IPS-18c (cell line): ENCODE data around the gene PRICKLE2.
"Not testable (repeated sequence)": the region's sequence is repeated elsewhere in the genome, so short reads cannot be mapped to it uniquely, and the experiment has no call there.

ENCODE experiments used
- H3K4me3 ChIP-seq: 2 replicates; pipeline ENCODE4 v1.7.0; 2013; ENCODE audit warnings: low read depth, mild to moderate bottlenecking, low read length, moderate library complexity; ENCODE audit not compliant: insufficient read depth
- H3K9me3 ChIP-seq: one replicate; pipeline ENCODE4 v1.6.1; 2013; ENCODE audit warnings: mild to moderate bottlenecking, low read length, moderate library complexity; ENCODE audit not compliant: control insufficient read depth, insufficient read depth

The PRICKLE2 gene

DNA sequence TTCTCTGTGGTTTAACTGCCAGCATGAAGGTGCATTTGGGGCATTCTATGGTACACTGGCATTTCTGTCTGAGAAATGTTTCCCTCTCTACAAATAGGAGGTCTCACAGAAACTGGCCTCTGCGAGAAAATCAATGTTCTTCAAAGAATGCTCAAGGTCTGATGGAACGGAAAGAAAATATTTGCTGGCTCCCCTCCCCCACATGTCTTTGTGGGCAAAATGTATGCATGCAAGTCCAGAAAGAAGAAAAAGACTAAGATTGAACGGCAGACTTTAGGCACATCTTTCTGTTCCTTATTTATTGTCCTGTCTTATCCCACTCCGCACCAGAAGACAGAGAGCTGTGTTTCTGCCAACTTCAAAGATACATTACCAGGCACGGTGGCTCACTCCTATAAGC, 118.1 kb downstream of the PRICKLE2 start:
- Histone ChIP-seq H3K9me3 (no peaks in the 10 kb centered on the region), H3K4me3 (no peak overlapping the region)

DNA sequence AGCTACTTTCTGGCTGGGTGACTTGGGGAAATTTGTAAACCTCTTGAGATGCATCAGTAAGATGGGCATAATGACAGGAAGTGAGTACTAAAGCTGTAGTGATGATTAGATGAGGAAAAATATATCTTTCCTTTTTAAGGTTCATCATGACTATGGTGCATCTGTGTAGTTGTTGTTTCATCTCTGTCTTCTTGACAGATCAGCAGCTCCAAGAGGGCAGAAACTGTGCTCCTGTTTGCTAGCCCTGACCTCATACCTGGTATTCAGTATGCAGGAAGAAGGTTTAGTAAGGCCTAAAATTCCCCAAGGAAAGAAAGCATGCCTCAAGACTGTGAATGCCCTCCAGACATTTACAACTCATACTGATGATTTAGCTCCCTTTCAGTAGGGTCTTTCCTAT, 119.5 kb downstream of the PRICKLE2 start:
- no peak overlapping the region for H3K4me3 ChIP-seq
- no peaks in the 10 kb centered on the region for H3K9me3 ChIP-seq

DNA sequence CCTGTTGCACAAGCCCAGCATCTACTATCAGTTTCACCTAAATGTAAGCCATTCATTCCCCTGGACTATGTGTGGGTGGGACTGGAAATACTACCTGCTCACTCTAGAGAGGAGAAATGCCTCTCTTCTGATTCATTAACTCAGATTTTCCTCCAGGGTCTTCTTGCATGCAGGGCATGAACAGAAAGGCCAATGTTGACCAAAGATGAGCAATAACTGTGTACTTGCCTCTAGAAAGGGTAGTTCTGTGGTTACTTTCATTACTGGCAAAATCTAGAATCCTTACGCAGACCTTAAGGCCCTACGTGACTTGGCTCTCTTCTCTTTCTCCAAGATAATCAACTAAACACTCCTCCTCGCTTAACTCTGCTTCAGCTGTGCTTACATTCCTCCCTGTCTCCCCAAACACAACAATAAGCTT, 120.6 kb downstream of the PRICKLE2 start:
- Histone ChIP-seq H3K9me3 (no peaks in the 10 kb centered on the region), H3K4me3 (no peak overlapping the region)

DNA sequence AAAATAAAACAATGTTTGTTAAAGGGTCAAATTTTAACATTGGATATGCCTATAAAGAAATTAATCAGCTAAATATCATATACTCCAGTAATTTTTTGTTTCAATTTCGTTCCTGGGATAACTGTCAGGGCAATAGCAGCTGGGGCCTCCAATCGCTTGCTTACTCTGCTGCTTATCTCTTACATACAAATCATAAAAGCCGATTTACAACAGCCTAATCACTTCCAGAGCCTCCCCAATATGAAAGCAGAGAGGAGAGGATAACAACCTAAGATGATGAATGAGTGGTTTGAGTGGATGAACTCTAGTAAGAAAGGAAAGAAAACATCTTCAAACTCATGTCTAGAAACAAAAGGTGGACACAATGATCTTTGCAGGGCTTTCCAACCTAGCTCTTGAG, 121.3 kb downstream of the PRICKLE2 start:
- H3K9me3 ChIP-seq: no peaks in the 10 kb centered on the region
- no peak overlapping the region for H3K4me3 ChIP-seq

DNA sequence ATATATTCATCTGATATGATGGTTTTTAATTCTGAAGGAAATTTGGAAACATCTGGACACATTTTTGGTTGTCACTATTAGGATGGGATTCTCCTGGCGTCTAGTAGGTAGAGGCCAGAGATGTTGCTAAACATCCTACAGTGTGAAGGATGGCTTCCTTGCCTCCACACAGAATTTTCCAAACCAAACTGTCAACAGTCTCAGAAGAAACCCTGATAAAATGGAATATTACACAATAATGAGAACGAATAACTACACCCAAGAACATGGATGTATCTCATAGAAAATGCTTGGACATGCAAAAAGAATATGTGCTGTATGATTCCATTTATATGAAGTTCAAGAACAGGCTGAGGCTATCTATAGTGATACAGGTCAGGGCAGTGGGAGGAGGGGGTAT, 122.1 kb downstream of the PRICKLE2 start:
- Histone ChIP-seq H3K9me3 (no peaks in the 10 kb centered on the region), H3K4me3 (no peak overlapping the region)

DNA sequence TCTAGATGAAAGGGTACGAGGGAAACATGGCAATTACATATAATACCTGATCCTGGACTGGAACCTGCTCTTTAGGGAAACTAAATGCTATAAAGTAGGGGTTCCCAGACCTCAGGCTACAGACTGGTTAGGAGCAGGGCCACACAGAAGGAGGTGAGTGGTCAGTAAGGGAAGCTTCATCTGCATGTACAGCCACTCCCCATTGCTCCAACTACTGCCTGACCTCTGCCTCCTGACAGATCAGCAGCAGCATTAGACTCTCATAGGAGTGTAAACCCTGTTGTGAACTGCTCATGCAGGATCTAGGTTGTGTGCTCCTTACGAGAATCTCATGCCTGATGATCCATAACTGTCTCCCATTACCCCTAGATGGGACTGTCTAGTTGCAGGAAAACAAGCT, 123.1 kb downstream of the PRICKLE2 start:
- Histone ChIP-seq H3K9me3 (no peaks in the 10 kb centered on the region), H3K4me3 (no peak overlapping the region)

DNA sequence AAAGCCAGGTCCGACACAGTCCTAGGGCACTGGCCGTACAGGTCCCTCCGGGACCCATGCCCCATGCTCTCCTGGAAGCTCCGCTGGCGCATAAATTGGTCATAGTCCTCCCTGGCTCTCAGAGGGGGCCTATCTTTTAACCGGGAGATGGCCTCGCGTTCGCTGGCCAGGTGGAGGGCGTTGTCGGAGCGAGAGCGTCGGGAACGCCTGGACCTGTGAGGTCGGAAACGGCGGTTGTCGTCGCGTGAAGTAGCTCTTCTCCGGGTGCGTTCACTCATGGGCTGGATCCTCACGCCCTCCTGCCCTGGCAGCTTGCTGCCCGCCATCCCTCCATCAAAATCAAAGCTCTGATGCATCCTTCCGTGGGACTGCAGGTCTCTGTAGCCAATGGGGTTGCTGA, 126.0 kb downstream of the PRICKLE2 start:
- Histone ChIP-seq H3K9me3 (no peaks in the 10 kb centered on the region), H3K4me3 (no peak overlapping the region)

DNA sequence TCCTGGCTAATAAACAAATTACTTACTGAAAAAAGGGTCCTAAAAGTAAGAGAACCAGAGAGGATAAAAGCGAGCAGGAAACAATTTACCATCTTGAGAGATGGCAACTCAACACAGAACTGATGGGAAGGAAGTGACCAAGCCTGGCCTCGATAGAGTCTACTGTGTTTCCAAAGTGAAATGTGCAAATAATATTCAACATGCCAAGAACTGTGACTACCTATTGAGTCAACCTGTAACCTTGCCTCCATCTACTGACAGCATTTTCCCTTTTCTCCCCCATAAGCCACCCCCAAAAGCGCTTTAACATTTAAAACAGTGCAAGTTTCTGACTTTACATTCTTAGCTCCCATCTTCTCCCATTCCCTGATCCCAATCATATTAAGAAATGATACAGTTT, 126.6 kb downstream of the PRICKLE2 start:
- H3K4me3 ChIP-seq: no peak overlapping the region
- H3K9me3 ChIP-seq: no peaks in the 10 kb centered on the region

DNA sequence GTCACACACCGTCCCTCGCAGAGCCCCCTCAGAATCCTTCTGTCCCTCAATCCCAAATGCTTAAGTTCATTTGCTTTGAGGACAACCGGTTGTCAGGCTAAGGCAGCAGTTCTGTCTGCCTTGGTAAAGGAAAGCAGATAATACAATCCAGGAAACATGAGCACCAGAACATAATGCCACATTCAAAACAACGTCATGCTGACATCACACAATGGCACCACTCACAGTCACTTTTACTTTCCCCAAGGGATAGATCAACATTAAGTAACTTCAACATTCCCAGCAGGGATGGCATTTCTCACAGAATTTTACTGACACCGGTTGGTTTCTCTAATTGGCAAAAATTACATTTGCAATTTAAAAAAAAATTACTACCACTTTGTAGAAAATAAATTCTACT, 127.3 kb downstream of the PRICKLE2 start:
- no peak overlapping the region for H3K4me3 ChIP-seq
- H3K9me3 ChIP-seq: no peaks in the 10 kb centered on the region

DNA sequence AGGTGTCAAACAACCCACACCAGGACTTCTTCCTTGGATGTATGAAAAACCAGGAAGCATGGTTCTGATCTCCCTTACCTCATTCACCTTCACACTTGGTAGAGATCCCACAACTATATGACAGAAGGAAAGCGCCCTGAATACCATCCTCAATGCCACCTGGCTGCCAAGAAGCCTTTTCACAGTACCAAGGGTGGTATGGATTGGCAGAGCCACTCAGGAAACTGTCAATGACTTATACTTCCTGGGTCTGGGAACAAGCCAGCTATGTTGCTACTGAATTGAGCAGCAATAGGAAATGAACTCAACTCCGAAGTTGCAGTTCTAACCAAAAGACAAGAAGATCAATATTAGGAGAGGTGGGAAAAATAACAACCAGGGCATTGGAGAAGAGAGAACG, 129.5 kb downstream of the PRICKLE2 start:
- Histone ChIP-seq H3K4me3 (no peak overlapping the region), H3K9me3 (no peaks in the 10 kb centered on the region)

DNA sequence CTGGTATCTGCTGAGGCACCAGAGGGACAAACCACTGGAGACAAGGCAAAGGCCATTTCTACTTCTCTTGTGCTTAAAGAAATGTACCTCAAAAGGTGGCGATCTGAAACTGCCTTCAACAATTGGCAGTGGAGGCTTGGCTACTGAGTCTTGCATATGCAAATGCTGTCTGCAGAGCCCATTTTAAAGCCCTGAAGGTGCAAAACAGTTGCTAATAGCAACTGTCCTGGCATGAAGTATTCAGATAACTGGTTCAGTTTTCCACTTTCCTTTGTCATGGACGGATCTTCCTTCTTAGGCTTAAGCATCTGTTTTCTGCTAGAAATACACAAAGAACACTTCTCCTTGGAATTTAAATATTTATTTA, 130.6 kb downstream of the PRICKLE2 start:
- Histone ChIP-seq H3K9me3 (no peaks in the 10 kb centered on the region), H3K4me3 (no peak overlapping the region)

DNA sequence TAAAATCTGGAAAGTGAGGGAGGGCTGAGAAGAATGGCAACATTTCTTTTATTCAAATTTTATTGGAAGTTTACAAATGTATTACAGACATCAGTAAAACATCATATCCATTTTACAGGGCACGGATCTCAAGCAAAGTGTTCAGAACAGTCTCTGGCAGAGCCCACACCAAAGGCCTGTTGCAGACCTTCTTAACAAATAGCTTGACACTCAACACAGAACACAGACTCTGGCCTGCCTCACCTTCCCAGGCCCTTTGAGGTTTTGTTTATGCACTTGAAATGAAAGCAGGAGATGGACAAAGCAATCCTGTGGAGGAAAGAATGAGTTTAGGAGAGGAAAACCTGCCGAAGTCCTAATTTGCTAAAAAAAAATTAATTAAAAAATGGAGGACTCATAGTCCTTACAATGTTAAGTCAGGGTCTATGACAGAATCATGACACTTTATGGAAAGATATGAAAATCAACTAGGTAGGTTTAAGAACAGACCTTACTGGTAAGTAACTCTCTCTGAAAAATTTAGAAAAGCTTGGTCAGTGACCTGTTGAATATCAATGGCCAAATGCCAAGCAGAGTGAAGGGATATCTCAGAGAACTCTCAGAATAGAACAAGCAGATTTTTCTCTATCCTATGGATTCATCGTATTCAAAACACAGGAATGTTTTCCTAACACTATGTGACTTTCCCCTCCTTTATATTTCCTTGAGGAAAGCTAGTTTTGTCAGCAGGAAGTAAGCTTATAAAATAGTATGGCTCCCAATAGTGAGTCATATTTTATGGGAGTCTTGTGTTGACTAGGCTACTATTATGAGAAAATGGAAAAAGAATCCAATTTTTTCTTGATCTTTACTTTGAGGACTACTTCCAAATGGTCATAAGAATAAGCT, 131.2 kb downstream of the PRICKLE2 start:
- no peak overlapping the region for H3K4me3 ChIP-seq

DNA sequence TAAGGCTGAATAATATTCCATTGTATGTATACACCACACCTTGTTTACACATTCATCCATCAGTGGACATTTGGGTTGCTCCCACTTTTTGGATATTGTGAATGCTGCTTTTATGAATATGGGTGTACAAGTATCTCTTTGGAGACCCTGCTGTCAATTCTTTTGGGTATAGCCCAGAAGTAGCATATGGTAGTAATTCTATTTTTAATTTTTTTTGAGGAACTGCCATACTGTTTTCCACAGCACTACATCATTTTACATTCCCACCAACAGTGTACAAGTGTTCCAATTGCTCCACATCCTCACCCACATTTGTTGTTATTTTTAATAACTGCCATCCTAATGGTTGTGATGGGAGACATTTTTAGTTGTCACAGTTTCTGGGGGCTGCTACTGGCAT, 132.1 kb downstream of the PRICKLE2 start:
- Histone ChIP-seq H3K9me3 (no peaks in the 10 kb centered on the region), H3K4me3 (no peak overlapping the region)

More for the DNA sequence above, 131.2 kb downstream of the PRICKLE2 start:
- no peaks in the 10 kb centered on the region for H3K9me3 ChIP-seq

DNA sequence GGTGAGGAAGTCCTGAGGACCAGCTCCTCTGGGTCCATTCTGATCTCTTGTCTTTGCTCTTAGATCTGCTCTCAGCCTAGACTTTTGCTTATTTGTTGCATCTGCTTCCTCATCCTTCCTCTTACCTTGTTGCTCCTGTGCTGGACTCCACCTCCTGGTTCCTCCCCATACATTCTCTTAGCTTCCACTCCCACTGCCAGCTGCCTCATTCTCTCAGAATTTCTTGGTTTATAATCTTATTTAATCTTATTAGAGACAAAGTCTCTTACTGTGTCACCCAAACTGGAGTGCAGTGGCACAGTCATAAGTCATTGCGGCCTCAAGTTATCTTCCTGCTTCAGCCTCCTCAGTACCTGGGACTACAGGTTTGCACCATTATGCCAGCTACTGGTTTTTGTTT, 133.8 kb downstream of the PRICKLE2 start:
- no peaks in the 10 kb centered on the region for H3K9me3 ChIP-seq
- H3K4me3 ChIP-seq: no peak overlapping the region

DNA sequence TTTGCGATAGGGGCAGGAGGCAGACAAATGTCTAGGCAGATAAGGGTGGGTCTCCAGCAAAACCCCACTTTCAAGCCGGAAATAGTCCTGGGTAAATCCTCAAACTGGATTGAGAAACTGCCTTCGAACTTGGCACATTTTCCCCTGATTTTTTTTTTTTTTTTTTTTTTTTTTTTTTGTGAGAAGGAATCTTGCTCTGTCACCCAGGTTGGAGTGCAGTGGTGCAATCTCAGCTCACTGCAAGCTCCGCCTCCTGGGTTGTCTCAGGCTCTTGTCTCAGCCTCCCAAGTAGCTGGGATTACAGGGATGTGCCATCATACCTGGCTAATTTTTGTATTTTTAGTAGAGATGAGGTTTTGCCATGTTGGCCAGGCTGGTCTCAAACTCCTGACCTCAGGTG, 135.9 kb downstream of the PRICKLE2 start:
- H3K4me3 ChIP-seq, H3K9me3 ChIP-seq: not testable (repeated sequence)

DNA sequence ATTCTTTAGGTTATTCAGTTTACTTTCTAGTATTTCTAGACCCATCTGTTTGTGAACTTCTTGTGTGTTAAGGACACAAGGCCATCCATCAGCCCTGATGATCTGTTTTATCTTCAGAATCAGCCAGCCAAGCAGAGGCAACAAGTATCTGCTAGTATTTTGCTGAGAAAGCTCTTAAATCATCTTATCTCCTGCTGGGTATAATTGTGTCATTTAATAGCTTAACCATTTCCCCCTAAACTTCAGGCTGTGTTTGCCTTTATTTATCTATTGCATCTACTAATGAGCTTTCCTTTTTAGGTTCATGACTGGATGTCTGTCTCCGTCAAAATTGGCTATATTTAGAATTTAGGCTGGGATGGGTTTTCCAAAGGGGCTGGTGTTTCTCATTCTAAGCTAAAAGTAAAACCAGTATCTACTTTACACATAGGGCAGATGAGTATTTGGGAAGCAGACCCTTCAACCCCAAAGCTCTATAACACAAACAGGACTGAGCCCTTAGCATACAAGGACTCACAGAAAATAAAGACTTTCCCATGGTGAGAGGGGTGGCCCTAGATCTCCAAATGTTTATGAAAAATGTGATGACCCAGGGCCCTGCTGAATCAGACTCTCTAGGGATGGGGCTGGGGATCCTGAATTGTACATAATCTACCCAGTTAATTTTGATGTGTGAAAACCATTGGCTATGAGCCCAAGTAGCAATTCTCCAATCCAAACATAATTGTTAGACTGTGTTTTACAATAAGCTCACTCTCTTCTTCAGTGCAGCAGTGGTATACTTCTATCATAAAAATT, 136.7 kb downstream of the PRICKLE2 start:
- no peak overlapping the region for H3K4me3 ChIP-seq
- no peaks in the 10 kb centered on the region for H3K9me3 ChIP-seq

DNA sequence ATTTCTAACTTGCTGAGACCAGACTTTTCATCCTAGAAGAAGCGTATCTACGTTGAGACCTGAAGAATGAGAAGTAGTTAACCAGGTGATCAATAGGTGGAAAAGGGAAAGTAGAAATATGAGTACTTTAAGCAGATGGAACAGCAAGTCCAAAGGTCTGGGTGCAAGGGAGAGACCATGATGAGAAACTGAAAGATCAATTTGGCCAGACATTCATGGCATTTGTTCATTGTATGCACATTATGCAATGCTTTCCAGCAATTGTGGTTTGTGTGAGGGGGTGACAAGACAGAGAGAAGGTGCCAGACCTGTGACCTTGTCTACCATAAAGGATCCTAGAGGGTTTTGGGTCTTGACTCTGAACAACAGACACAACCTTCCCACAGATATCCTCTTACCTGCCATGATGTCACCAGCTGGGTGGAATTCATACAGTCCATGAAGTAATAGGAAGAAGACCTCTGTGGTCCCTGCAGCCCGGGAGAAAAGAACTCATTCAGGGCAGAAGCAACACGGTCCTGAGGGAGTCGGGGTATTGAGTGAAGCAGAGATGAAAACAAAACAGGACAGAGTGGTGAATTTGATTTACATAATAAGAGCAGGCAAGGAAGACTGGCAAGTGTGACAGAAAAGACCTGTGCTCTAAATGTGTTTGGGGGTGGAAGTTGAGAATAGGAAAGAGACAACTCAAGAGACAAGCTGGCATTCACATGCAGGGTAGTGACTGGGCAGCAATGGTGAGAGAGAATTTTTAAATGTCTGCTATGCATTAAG, 138.6 kb downstream of the PRICKLE2 start:
- Histone ChIP-seq H3K4me3 (no peak overlapping the region), H3K9me3 (no peaks in the 10 kb centered on the region)

DNA sequence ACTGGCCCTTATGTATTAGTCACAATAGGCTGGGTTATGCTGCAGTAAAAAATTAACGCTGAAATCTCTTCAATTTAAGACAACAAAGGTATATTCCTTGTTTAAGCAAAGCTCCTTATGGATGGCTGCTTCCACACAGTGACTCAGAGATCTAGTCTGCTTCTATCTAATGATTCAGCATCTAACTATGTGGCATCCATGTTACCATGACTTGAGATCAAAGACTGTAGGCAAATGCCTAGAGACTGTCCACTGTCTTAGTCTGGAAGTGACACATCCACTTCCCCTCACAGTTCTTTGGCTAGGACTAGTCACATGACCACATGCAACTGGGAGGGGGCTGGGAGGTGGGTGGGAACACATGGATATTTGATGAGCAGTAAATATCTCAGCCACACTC, 140.6 kb downstream of the PRICKLE2 start:
- no peak overlapping the region for H3K4me3 ChIP-seq
- no peaks in the 10 kb centered on the region for H3K9me3 ChIP-seq
